ENCODE data around the gene CRABP2. TPM values are rescaled to one million over a fixed set of nuclear protein-coding genes. Genes with fewer than 3 reads are reported as not detected.

Gene CRABP2
- total and polyA plus RNA-seq, 5 donors from 2014 or later, result 5.1 TPM; not detected in 4

DNA sequence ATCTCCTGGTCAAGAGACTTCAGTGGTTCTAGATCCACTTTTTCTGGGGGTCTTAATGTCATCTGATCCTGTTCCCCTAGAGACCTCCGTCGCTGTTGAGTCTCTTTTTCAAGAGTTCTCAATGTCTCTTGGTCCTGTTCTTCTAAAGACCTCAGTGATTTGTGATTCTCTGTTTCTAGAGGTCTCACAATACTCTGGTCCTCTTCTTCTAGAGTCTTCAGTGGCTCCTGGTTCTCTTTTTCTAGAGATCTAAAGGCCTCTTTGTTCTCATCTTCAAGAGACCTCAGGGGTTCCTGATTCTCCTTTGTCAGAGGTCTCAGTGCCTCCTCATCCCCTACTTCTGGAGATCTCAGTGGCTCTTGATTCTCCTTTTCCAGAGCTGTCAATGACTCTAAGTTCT lies 33.6 kb downstream of the CRABP2 start:
- Mint-ChIP-seq H3K4me3 (no peak overlapping the region), H3K36me3 (no peaks in the 10 kb centered on the region), H3K4me1 (peaks cover 0 to 5% (median 2%) of the 10 kb centered on the region in 4 donors), H3K9me3 (no peaks in the 10 kb centered on the region), H3K27ac (no peak overlapping the region), H3K27me3 (peaks cover 51% of the 10 kb centered on the region)
- H3K27me3 ChIP-seq (ENCODE audit: control insufficient read depth, insufficient read depth, low read length), result no peaks in the 10 kb centered on the region
- DNase-seq (no peak), ATAC-seq (ENCODE audit: low read depth in 2 of 2) (no peak)
- H3K36me3 ChIP-seq (ENCODE audit: control insufficient read depth, insufficient read depth, low read length), result no peaks in the 10 kb centered on the region
- no peaks in the 10 kb centered on the region for H3K4me1 ChIP-seq (ENCODE audit: control insufficient read depth, insufficient read depth, low read length, poor library complexity, severe bottlenecking)
- no peak overlapping the region for H3K27ac ChIP-seq (ENCODE audit: insufficient read depth, low read length, poor library complexity, severe bottlenecking)
- H3K4me3 ChIP-seq (ENCODE audit: low read depth, low read length), result no peak overlapping the region
- H3K9me3 ChIP-seq (ENCODE audit: control insufficient read depth in 2 of 2, low read length in 2 of 2), result no peaks in the 10 kb centered on the region

GRCh38 chr1:156670791-156671190 lies 34.6 kb downstream of the CRABP2 start:
- Mint-ChIP-seq H3K27me3 (peaks cover 49% of the 10 kb centered on the region), H3K27ac (peak overlapping the region in 1 of 3 donors; percentile 6), H3K4me1 (peaks cover 0 to 5% (median 2%) of the 10 kb centered on the region in 4 donors), H3K9me3 (no peaks in the 10 kb centered on the region), H3K36me3 (no peaks in the 10 kb centered on the region), H3K4me3 (no peak overlapping the region)
- no peak overlapping the region for H3K27ac ChIP-seq (ENCODE audit: insufficient read depth, low read length, poor library complexity, severe bottlenecking)
- ATAC-seq (ENCODE audit: low read depth in 2 of 2), result no peak
- no peak overlapping the region for H3K4me3 ChIP-seq (ENCODE audit: low read depth, low read length)
- H3K9me3 ChIP-seq (ENCODE audit: control insufficient read depth in 2 of 2, low read length in 2 of 2), result no peaks in the 10 kb centered on the region
- H3K36me3 ChIP-seq (ENCODE audit: control insufficient read depth, insufficient read depth, low read length), result no peaks in the 10 kb centered on the region
- H3K4me1 ChIP-seq (ENCODE audit: control insufficient read depth, insufficient read depth, low read length, poor library complexity, severe bottlenecking), result no peaks in the 10 kb centered on the region
- H3K27me3 ChIP-seq (ENCODE audit: control insufficient read depth, insufficient read depth, low read length), result no peaks in the 10 kb centered on the region
- DNase-seq, result no peak

GRCh38 chr1:156670359-156670758 lies 35.0 kb downstream of the CRABP2 start:
- no peak overlapping the region for H3K27ac ChIP-seq (ENCODE audit: insufficient read depth, low read length, poor library complexity, severe bottlenecking)
- H3K4me1 ChIP-seq (ENCODE audit: control insufficient read depth, insufficient read depth, low read length, poor library complexity, severe bottlenecking), result no peaks in the 10 kb centered on the region
- no peak overlapping the region for H3K4me3 ChIP-seq (ENCODE audit: low read depth, low read length)
- DNase-seq, result no peak
- no peaks in the 10 kb centered on the region for H3K36me3 ChIP-seq (ENCODE audit: control insufficient read depth, insufficient read depth, low read length)
- Mint-ChIP-seq H3K4me1 (peaks cover 0 to 7% (median 2%) of the 10 kb centered on the region in 4 donors), H3K9me3 (no peaks in the 10 kb centered on the region), H3K27me3 (peaks cover 47% of the 10 kb centered on the region), H3K4me3 (no peak overlapping the region), H3K36me3 (no peaks in the 10 kb centered on the region), H3K27ac (no peak overlapping the region)
- ATAC-seq (ENCODE audit: low read depth in 2 of 2), result no peak
- H3K27me3 ChIP-seq (ENCODE audit: control insufficient read depth, insufficient read depth, low read length), result no peaks in the 10 kb centered on the region
- no peaks in the 10 kb centered on the region for H3K9me3 ChIP-seq (ENCODE audit: control insufficient read depth in 2 of 2, low read length in 2 of 2)

DNA sequence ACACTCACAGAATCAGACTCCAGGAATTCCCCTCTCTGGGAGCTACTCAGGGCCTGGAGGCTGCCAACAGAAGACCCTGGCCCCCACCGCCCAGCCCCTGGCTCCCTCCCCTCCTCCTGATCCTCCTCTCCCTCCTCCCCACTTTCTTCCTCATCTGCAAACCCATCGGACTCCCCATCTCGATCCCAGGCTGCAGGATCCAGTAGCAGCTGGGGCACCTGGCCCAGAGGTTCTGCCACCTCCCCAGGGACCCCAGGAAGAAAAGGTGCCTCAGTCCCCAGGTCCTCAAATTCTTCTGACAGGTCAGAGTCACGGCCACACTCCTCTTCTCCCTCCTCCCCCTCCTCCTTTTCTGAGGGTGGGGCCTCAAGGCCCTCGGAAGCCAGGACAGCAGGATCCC lies 35.6 kb downstream of the CRABP2 start:
- Mint-ChIP-seq H3K36me3 (no peaks in the 10 kb centered on the region), H3K27ac (peak overlapping the region in 1 of 3 donors; percentile 26), H3K27me3 (peaks cover 42% of the 10 kb centered on the region), H3K9me3 (no peaks in the 10 kb centered on the region), H3K4me1 (peaks cover 0 to 7% (median 2%) of the 10 kb centered on the region in 4 donors), H3K4me3 (no peak overlapping the region)
- Histone ChIP-seq H3K27ac (ENCODE audit: insufficient read depth, low read length, poor library complexity, severe bottlenecking) (no peak overlapping the region), H3K27me3 (ENCODE audit: control insufficient read depth, insufficient read depth, low read length) (no peaks in the 10 kb centered on the region), H3K9me3 (ENCODE audit: control insufficient read depth in 2 of 2, low read length in 2 of 2) (no peaks in the 10 kb centered on the region), H3K36me3 (ENCODE audit: control insufficient read depth, insufficient read depth, low read length) (no peaks in the 10 kb centered on the region), H3K4me3 (ENCODE audit: low read depth, low read length) (no peak overlapping the region), H3K4me1 (ENCODE audit: control insufficient read depth, insufficient read depth, low read length, poor library complexity, severe bottlenecking) (peaks cover 3% of the 10 kb centered on the region)
- DNase-seq (no peak), ATAC-seq (ENCODE audit: low read depth in 2 of 2) (no peak)

DNA sequence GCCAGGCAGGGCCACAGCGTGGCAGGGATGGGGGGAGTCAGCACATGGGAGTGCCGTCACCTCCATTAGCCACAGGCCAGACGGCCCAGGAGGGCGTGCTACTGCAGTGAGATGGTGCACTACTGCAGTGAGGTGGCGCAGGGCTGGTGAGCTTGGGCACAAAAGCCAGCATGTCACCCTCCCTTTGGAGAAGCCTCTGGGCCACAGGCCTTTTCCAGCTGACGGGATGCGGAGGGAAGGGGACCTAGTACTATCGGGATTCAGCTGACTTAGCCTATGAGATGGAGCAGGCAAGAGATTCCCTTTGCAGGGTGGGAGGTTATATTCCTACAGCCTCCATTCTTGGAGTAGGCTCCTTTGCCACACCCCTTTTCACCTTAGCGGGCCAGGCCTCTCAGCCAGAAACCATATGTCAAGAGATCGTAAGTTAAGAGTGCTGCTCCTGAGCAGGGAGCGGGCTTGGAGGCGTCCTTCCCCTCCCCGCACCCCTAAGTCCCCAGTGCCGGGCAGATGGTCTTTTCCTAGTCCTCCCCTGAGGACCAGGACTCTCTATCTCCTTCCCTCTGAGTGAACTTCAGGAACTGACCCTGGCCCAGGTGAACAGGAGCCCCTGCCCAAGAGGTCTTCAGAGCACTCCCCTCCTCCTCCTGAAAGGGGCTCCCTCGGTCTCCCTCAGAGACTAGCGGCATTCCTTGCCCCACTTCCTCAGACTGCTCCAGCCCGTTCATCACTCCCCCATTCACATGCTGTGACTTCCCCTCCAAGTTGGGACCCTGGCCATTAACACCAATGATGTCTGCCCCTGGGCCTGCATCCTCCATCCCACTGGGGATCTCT lies 36.4 kb downstream of the CRABP2 start:
- Mint-ChIP-seq H3K27ac (no peak overlapping the region), H3K4me3 (no peak overlapping the region), H3K9me3 (no peaks in the 10 kb centered on the region), H3K36me3 (no peaks in the 10 kb centered on the region), H3K4me1 (peaks cover 0 to 7% (median 2%) of the 10 kb centered on the region in 4 donors), H3K27me3 (peaks cover 34% of the 10 kb centered on the region)
- DNase-seq, result no peak
- no peak overlapping the region for H3K27ac ChIP-seq (ENCODE audit: insufficient read depth, low read length, poor library complexity, severe bottlenecking)
- H3K4me1 ChIP-seq (ENCODE audit: control insufficient read depth, insufficient read depth, low read length, poor library complexity, severe bottlenecking), result peaks cover 6% of the 10 kb centered on the region
- no peak overlapping the region for H3K4me3 ChIP-seq (ENCODE audit: low read depth, low read length)
- ATAC-seq (ENCODE audit: low read depth in 2 of 2), result no peak
- H3K27me3 ChIP-seq (ENCODE audit: control insufficient read depth, insufficient read depth, low read length), result no peaks in the 10 kb centered on the region
- no peaks in the 10 kb centered on the region for H3K36me3 ChIP-seq (ENCODE audit: control insufficient read depth, insufficient read depth, low read length)
- H3K9me3 ChIP-seq (ENCODE audit: control insufficient read depth in 2 of 2, low read length in 2 of 2), result no peaks in the 10 kb centered on the region

GRCh38 chr1:156667968-156668709 lies 37.2 kb downstream of the CRABP2 start:
- ATAC-seq (ENCODE audit: low read depth in 2 of 2), result no peak
- Mint-ChIP-seq H3K4me3 (no peak overlapping the region), H3K27me3 (peaks cover 25% of the 10 kb centered on the region), H3K9me3 (no peaks in the 10 kb centered on the region), H3K27ac (no peak overlapping the region), H3K36me3 (no peaks in the 10 kb centered on the region), H3K4me1 (peaks cover 0 to 7% (median 2%) of the 10 kb centered on the region in 4 donors)
- no peak for DNase-seq
- Histone ChIP-seq H3K27ac (ENCODE audit: insufficient read depth, low read length, poor library complexity, severe bottlenecking) (no peak overlapping the region), H3K4me1 (ENCODE audit: control insufficient read depth, insufficient read depth, low read length, poor library complexity, severe bottlenecking) (peaks cover 6% of the 10 kb centered on the region), H3K9me3 (ENCODE audit: control insufficient read depth in 2 of 2, low read length in 2 of 2) (no peaks in the 10 kb centered on the region), H3K36me3 (ENCODE audit: control insufficient read depth, insufficient read depth, low read length) (no peaks in the 10 kb centered on the region), H3K4me3 (ENCODE audit: low read depth, low read length) (no peak overlapping the region), H3K27me3 (ENCODE audit: control insufficient read depth, insufficient read depth, low read length) (no peaks in the 10 kb centered on the region)

GRCh38 chr1:156667610-156667967 lies 37.8 kb downstream of the CRABP2 start:
- Histone ChIP-seq H3K27ac (ENCODE audit: insufficient read depth, low read length, poor library complexity, severe bottlenecking) (no peak overlapping the region), H3K4me3 (ENCODE audit: low read depth, low read length) (no peak overlapping the region), H3K27me3 (ENCODE audit: control insufficient read depth, insufficient read depth, low read length) (no peaks in the 10 kb centered on the region), H3K36me3 (ENCODE audit: control insufficient read depth, insufficient read depth, low read length) (no peaks in the 10 kb centered on the region), H3K9me3 (ENCODE audit: control insufficient read depth in 2 of 2, low read length in 2 of 2) (no peaks in the 10 kb centered on the region), H3K4me1 (ENCODE audit: control insufficient read depth, insufficient read depth, low read length, poor library complexity, severe bottlenecking) (peaks cover 6% of the 10 kb centered on the region)
- Mint-ChIP-seq H3K4me3 (no peak overlapping the region), H3K9me3 (no peaks in the 10 kb centered on the region), H3K27ac (no peak overlapping the region), H3K36me3 (no peaks in the 10 kb centered on the region), H3K27me3 (peaks cover 23% of the 10 kb centered on the region), H3K4me1 (peaks cover 0 to 7% (median 3%) of the 10 kb centered on the region in 4 donors)
- DNase-seq (no peak), ATAC-seq (ENCODE audit: low read depth in 2 of 2) (no peak)
